HepG2 (cell line): Measurements from ENCODE around the gene PGA5. TPM values are rescaled to one million over a fixed set of nuclear protein-coding genes. Genes with fewer than 3 reads are reported as not detected.

Source experiments
- BCL6 ChIP-seq: IDR thresholded peaks from 2 replicates; pipeline ENCODE4 v1.6.1; 2016; ENCODE audit warnings: missing genetic modification reagents, missing compliant biosample characterization
- CEBPB ChIP-seq: IDR thresholded peaks from 2 replicates; pipeline ENCODE4 v1.6.1; 2011; ENCODE audit warnings: low read depth, low read length, improper control_type of control experiment, borderline replicate concordance
- CHD4 ChIP-seq: fragments of 200-600 bp; sonication (generic); IDR thresholded peaks from 2 replicates; pipeline ENCODE4 v1.7.0; 2017; ENCODE audit warnings: mild to moderate bottlenecking, low read length, borderline replicate concordance
- EHMT2 ChIP-seq: fragments of 200-600 bp; sonication (generic); IDR thresholded peaks from 2 replicates; pipeline ENCODE4 v1.7.0; 2017; ENCODE audit warnings: antibody characterized with exemption, low read depth, low read length, borderline replicate concordance
- ETV5 ChIP-seq: IDR thresholded peaks from 2 replicates; pipeline ENCODE4 v1.6.1; 2018; ENCODE audit warnings: missing biosample characterization, missing genetic modification reagents, inconsistent platforms, borderline replicate concordance
- HMG20B ChIP-seq: conservative IDR thresholded peaks from 2 replicates; pipeline ENCODE4 v1.6.1; 2016; ENCODE audit warnings: missing genetic modification reagents, missing compliant biosample characterization
- IKZF4 ChIP-seq: sonication (generic); formaldehyde crosslinking; IDR thresholded peaks from 2 replicates; pipeline ENCODE4 v1.5.1; 2020; ENCODE audit warnings: borderline replicate concordance, mild to moderate bottlenecking, low read depth, missing genetic modification reagents; ENCODE audit errors: not compliant biosample characterization
- MED1 ChIP-seq: sonication (generic); formaldehyde crosslinking; IDR thresholded peaks from 2 replicates; pipeline ENCODE4 v1.4.0; 2020; ENCODE audit warnings: missing genetic modification reagents
- NFE2 ChIP-seq: sonication (generic); formaldehyde crosslinking; IDR thresholded peaks from 2 replicates; pipeline ENCODE4 v1.4.0; 2020; ENCODE audit warnings: missing genetic modification reagents
- PHF5A ChIP-seq: IDR thresholded peaks from one replicate; pipeline ENCODE4 v1.6.1; 2018; ENCODE audit warnings: low read depth, missing genetic modification reagents; ENCODE audit not compliant: unreplicated experiment
- RBM22 ChIP-seq: fragments of 200-400 bp; formaldehyde crosslinking; optimal IDR thresholded peaks from 2 replicates; pipeline ENCODE3; 2017; ENCODE audit warnings: mild to moderate bottlenecking, low read length, moderate library complexity
- RORA ChIP-seq: sonication (generic); formaldehyde crosslinking; IDR thresholded peaks from 2 replicates; pipeline ENCODE4 v1.5.0; 2020; ENCODE audit warnings: mild to moderate bottlenecking, missing genetic modification reagents, moderate library complexity
- RXRB ChIP-seq: IDR thresholded peaks from 2 replicates; pipeline ENCODE4 v1.6.1; 2016; ENCODE audit warnings: borderline replicate concordance, missing genetic modification reagents, missing compliant biosample characterization
- SPEN ChIP-seq: sonication (generic); formaldehyde crosslinking; IDR thresholded peaks from 2 replicates; pipeline ENCODE4 v1.5.1; 2020; ENCODE audit warnings: low read depth, mild to moderate bottlenecking, missing genetic modification reagents
- SRSF1 ChIP-seq: fragments of 200-400 bp; formaldehyde crosslinking; optimal IDR thresholded peaks from 2 replicates; pipeline ENCODE3; 2017; ENCODE audit warnings: mild to moderate bottlenecking, low read depth, low read length, moderate library complexity
- SRSF4 ChIP-seq: fragments of 200-400 bp; formaldehyde crosslinking; IDR thresholded peaks from one replicate; pipeline ENCODE4 v1.6.1; 2018; ENCODE audit warnings: mild to moderate bottlenecking, low read depth, low read length, moderate library complexity; ENCODE audit not compliant: poor library complexity, severe bottlenecking
- TBX2 ChIP-seq: sonication (generic); formaldehyde crosslinking; IDR thresholded peaks from 2 replicates; pipeline ENCODE4 v1.5.0; 2020; ENCODE audit warnings: missing genetic modification reagents, mild to moderate bottlenecking, borderline replicate concordance
- TGIF2 ChIP-seq: IDR thresholded peaks from 2 replicates; pipeline ENCODE4 v1.6.1; 2016; ENCODE audit warnings: control low read depth, missing compliant biosample characterization
- XRCC5 ChIP-seq: fragments of 200-400 bp; formaldehyde crosslinking; optimal IDR thresholded peaks from 2 replicates; pipeline ENCODE3; 2017; ENCODE audit warnings: mild to moderate bottlenecking, low read length
- YEATS4 ChIP-seq: sonication (generic); formaldehyde crosslinking; IDR thresholded peaks from 2 replicates; pipeline ENCODE4 v1.4.0; 2020; ENCODE audit warnings: missing genetic modification reagents, borderline replicate concordance
- ZEB1 ChIP-seq: IDR thresholded peaks from 2 replicates; pipeline ENCODE4 v1.6.1; 2012; ENCODE audit warnings: mild to moderate bottlenecking, low read depth, inconsistent platforms; ENCODE audit not compliant: insufficient replicate concordance
- ZNF3 ChIP-seq: IDR thresholded peaks from 2 replicates; pipeline ENCODE4 v1.7.0; 2017; ENCODE audit warnings: inconsistent platforms
- ZNF451 ChIP-seq: sonication (generic); formaldehyde crosslinking; IDR thresholded peaks from 2 replicates; pipeline ENCODE4 v1.5.0; 2020; ENCODE audit warnings: mild to moderate bottlenecking, missing genetic modification reagents
- ZNF777 ChIP-seq: sonication (generic); formaldehyde crosslinking; IDR thresholded peaks from 2 replicates; pipeline ENCODE4 v1.4.0; 2020; ENCODE audit warnings: missing genetic modification reagents
- polyA plus RNA-seq, 8 experiments: library from polyadenylated mRNA; depleted of rRNA in 3 of 8; stranded (reverse) in 7 of 8; unstranded in 1 of 8; fragments of >200 nt; fragmentation: Illumina TruSeq in 4 of 8; extraction: Trizol in 4 of 8; gene quantifications; 2 replicates each; pipeline versions ENCODE4 v1.2.1 to v1.2.3, GENCODE V29; 2011 to 2016; ENCODE audit warnings: low read depth in 4 of 8, missing spikeins in 1 of 8, mixed read lengths in 1 of 8; ENCODE audit not compliant: insufficient read depth in 1 of 8
- total RNA-seq, 5 experiments: library from RNA; depleted of rRNA; stranded (reverse); fragments of >200 nt; fragmentation: Illumina TruSeq; extraction: Trizol; gene quantifications; 2 replicates each; pipeline ENCODE4 v1.2.3, GENCODE V29; 2016; ENCODE audit warnings: low read depth in 1 of 5
- TF ChIP-seq, protein P1 (sequence below): IDR thresholded peaks from 2 replicates; pipeline ENCODE4 v1.6.1; 2016; ENCODE audit warnings: missing genetic modification reagents, missing compliant biosample characterization
- TF ChIP-seq, protein P2 (sequence below): fragments of 450-650 bp; IDR thresholded peaks from 2 replicates; pipeline ENCODE4 v1.6.1; 2016
- TF ChIP-seq, protein P3 (sequence below): IDR thresholded peaks from 2 replicates; pipeline ENCODE4 v1.6.1; 2018; ENCODE audit warnings: missing genetic modification reagents, mild to moderate bottlenecking, missing compliant biosample characterization

PGA5 gene
- total and polyA plus RNA-seq, 2 of the 13 experiments (the other 11 are each of a cell fraction or from before 2014, with no cell fraction given): not detected

DNA sequence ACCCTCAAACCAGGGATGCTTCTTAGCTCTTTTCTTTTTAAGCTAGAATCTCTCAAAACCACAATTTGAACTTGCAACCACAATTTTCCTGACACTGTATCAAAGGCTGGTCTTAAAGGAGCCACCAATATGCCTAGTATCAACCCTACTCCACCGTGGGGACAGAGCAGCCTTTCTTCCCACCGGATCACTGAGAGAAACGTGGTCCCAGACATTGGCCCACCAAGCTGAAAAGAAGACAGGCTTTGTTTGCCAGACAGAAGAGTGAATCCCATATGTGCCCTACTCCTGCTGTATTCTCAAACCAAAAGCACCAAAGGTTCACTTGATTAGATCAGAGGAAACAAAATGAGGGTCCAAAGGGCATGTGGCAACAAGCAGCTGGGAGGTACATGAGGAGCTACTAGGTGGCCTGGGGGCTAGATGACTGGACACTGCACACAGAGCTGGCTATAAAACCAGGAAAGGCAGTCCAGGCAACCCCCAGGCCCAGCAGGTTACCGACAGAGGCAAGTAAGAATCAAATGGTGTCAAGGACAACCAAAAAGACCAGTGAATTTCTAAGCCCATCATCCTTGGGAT is 57.8 kb downstream of the PGA5 start (continued):
- TF ChIP-seq, protein P1, sequence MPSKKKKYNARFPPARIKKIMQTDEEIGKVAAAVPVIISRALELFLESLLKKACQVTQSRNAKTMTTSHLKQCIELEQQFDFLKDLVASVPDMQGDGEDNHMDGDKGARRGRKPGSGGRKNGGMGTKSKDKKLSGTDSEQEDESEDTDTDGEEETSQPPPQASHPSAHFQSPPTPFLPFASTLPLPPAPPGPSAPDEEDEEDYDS (CRISPR knock-in tag): peak; percentile 56; the same call in 1 of the 2 replicates
- peak; percentile 69; the same call in 1 of the 2 replicates for TF ChIP-seq RXRB (CRISPR knock-in tag)
- no peak for TF ChIP-seq HMG20B (CRISPR knock-in tag)
- TF ChIP-seq SRSF1: no peak
- TF ChIP-seq CHD4: 0 out of 2 replicates have a peak, but pooled peaks have one; percentile 72
- TF ChIP-seq ZNF451: no peak
- 0 out of 2 replicates have a peak, but pooled peaks have one; percentile 26 for TF ChIP-seq BCL6 (CRISPR knock-in tag)
- peak; percentile 73 for TF ChIP-seq XRCC5
- TF ChIP-seq ZNF3: peak; percentile 46; the same call in 1 of the 2 replicates
- TF ChIP-seq TGIF2 (CRISPR knock-in tag): peak; percentile 62; the same call in 1 of the 2 replicates
- no peak for TF ChIP-seq IKZF4 (CRISPR knock-in tag)
- no peak for TF ChIP-seq RORA (CRISPR knock-in tag)
- TF ChIP-seq, protein P2, sequence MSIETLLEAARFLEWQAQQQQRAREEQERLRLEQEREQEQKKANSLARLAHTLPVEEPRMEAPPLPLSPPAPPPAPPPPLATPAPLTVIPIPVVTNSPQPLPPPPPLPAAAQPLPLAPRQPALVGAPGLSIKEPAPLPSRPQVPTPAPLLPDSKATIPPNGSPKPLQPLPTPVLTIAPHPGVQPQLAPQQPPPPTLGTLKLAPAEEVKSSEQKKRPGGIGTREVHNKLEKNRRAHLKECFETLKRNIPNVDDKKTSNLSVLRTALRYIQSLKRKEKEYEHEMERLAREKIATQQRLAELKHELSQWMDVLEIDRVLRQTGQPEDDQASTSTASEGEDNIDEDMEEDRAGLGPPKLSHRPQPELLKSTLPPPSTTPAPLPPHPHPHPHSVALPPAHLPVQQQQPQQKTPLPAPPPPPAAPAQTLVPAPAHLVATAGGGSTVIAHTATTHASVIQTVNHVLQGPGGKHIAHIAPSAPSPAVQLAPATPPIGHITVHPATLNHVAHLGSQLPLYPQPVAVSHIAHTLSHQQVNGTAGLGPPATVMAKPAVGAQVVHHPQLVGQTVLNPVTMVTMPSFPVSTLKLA: peak; percentile 65
- TF ChIP-seq ETV5 (CRISPR knock-in tag): peak; percentile 33; the same call in 1 of the 2 replicates
- 0 out of 2 replicates have a peak, but pooled peaks have one; percentile 24 for TF ChIP-seq ZNF777 (CRISPR knock-in tag)
- no peak for TF ChIP-seq SPEN (CRISPR knock-in tag)
- peak; percentile 61; the same call in 1 of the 2 replicates for TF ChIP-seq TBX2
- peak; percentile 91 for TF ChIP-seq RBM22
- TF ChIP-seq EHMT2: no peak; the same call in 1 of the 2 replicates
- TF ChIP-seq ZEB1: no peak
- peak; percentile 66; the same call in 1 of the 2 replicates for TF ChIP-seq YEATS4 (CRISPR knock-in tag)
- peak; percentile 79 for TF ChIP-seq MED1 (CRISPR knock-in tag)
- TF ChIP-seq, protein P3, sequence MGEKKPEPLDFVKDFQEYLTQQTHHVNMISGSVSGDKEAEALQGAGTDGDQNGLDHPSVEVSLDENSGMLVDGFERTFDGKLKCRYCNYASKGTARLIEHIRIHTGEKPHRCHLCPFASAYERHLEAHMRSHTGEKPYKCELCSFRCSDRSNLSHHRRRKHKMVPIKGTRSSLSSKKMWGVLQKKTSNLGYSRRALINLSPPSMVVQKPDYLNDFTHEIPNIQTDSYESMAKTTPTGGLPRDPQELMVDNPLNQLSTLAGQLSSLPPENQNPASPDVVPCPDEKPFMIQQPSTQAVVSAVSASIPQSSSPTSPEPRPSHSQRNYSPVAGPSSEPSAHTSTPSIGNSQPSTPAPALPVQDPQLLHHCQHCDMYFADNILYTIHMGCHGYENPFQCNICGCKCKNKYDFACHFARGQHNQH (CRISPR knock-in tag): peak; percentile 62; the same call in 1 of the 2 replicates
- peak; percentile 81 for TF ChIP-seq CEBPB
- TF ChIP-seq SRSF4: no peak
- peak; percentile 74 for TF ChIP-seq PHF5A
- TF ChIP-seq NFE2 (CRISPR knock-in tag): no peak
